Breast epithelium (tissue), 4 donors: ENCODE measurements around the gene COL5A1. TPM values are rescaled to one million over a fixed set of nuclear protein-coding genes. Genes with fewer than 3 reads are reported as not detected.

Experiments
- DNase-seq, 2 donors: peaks; one replicate each; pipeline ENCODE4 v3.0.0-alpha.2; 2019; ENCODE audit warnings: low spot score in 2 of 2
- H3K27ac ChIP-seq, 2 donors: fragments of 200-600 bp; sonication (generic) in 1 of 2; one replicate each; pipeline ENCODE4 v1.5.1; 2016 to 2019; ENCODE audit warnings: mild to moderate bottlenecking in 1 of 2
- H3K27me3 ChIP-seq, 2 donors: fragments of 200-600 bp; sonication (generic) in 1 of 2; one replicate each; pipeline versions ENCODE4 v1.5.1 to v1.6.0; 2017 to 2019; ENCODE audit warnings: control low read depth in 1 of 2, mild to moderate bottlenecking in 1 of 2
- H3K36me3 ChIP-seq: fragments of 200-600 bp; one replicate; pipeline ENCODE4 v1.5.1; 2019
- H3K4me1 ChIP-seq, 2 donors: fragments of 200-600 bp; sonication (generic); one replicate each; pipeline ENCODE4 v1.5.1; 2016 to 2019; ENCODE audit warnings: control low read depth in 1 of 2
- H3K4me3 ChIP-seq, 3 donors: fragments of 200-600 bp; sonication (generic); 1 replicate in 2 of 3; 2 replicates in 1 of 3; pipeline ENCODE4 v1.5.1; 2016 to 2019; ENCODE audit warnings: mild to moderate bottlenecking in 3 of 3, moderate library complexity in 2 of 3
- H3K9me3 ChIP-seq, 2 donors: fragments of 200-600 bp; sonication (generic) in 1 of 2; one replicate each; pipeline ENCODE4 v1.5.1; 2016 to 2019; ENCODE audit warnings: control low read depth in 1 of 2
- POLR2A ChIP-seq: fragments of 450-650 bp; IDR thresholded peaks from one replicate; pipeline ENCODE4 v1.6.1; 2016; ENCODE audit warnings: antibody characterized with exemption, mild to moderate bottlenecking, moderate library complexity
- POLR2AphosphoS5 ChIP-seq, 3 donors: sonication (generic); formaldehyde crosslinking; IDR thresholded peaks; one replicate each; pipeline ENCODE4 v1.6.1; 2017; ENCODE audit warnings: antibody characterized with exemption in 3 of 3
- intact Hi-C: fragments of 100-400 bp; cut with DNase I; formaldehyde crosslinking; loops from one replicate; pipeline ENCODE4 v1.15.1; 2023; ENCODE audit warnings: low total_unique reads
- total RNA-seq, 3 donors: library from RNA; depleted of rRNA; stranded (reverse); fragments of >200 nt; gene quantifications; one replicate each; pipeline ENCODE4 v1.1.0, GENCODE V29; 2016
- TF ChIP-seq, protein P1 (sequence below), 3 donors: fragments of 450-650 bp; IDR thresholded peaks; one replicate each; pipeline ENCODE4 v1.5.1; 2016 to 2017; ENCODE audit warnings: antibody characterized with exemption in 3 of 3, mild to moderate bottlenecking in 3 of 3, moderate library complexity in 3 of 3

Gene COL5A1
- total RNA-seq, 3 donors from 2014 or later: 12.1 to 17.0 (median 15.4) TPM

GRCh38 chr9:134655101-134655500, 13.5 kb downstream of the COL5A1 start:
- peak overlapping the region in 1 of 2 donors; percentile 38 for H3K27ac ChIP-seq
- TF ChIP-seq, protein P1, sequence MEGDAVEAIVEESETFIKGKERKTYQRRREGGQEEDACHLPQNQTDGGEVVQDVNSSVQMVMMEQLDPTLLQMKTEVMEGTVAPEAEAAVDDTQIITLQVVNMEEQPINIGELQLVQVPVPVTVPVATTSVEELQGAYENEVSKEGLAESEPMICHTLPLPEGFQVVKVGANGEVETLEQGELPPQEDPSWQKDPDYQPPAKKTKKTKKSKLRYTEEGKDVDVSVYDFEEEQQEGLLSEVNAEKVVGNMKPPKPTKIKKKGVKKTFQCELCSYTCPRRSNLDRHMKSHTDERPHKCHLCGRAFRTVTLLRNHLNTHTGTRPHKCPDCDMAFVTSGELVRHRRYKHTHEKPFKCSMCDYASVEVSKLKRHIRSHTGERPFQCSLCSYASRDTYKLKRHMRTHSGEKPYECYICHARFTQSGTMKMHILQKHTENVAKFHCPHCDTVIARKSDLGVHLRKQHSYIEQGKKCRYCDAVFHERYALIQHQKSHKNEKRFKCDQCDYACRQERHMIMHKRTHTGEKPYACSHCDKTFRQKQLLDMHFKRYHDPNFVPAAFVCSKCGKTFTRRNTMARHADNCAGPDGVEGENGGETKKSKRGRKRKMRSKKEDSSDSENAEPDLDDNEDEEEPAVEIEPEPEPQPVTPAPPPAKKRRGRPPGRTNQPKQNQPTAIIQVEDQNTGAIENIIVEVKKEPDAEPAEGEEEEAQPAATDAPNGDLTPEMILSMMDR (IDR thresholded peaks at IDR 0.05): no peak
- TF ChIP-seq POLR2AphosphoS5 (IDR thresholded peaks at IDR 0.05) (no peak), POLR2A (no peak)
- no peaks in the 10 kb centered on the region for H3K27me3 ChIP-seq
- no peaks in the 10 kb centered on the region for H3K36me3 ChIP-seq
- no peak for DNase-seq
- intact Hi-C loops: no loop called here
- no peak overlapping the region for H3K4me3 ChIP-seq
- H3K9me3 ChIP-seq: no peaks in the 10 kb centered on the region
- peaks cover 0 to 4% of the 10 kb centered on the region in 2 donors for H3K4me1 ChIP-seq

GRCh38 chr9:134655586-134656333, 14.2 kb downstream of the COL5A1 start:
- Histone ChIP-seq H3K27me3 (no peaks in the 10 kb centered on the region), H3K9me3 (peaks cover 0 to 4% of the 10 kb centered on the region in 2 donors), H3K36me3 (no peaks in the 10 kb centered on the region), H3K4me3 (no peak overlapping the region), H3K4me1 (peaks cover 0 to 4% of the 10 kb centered on the region in 2 donors), H3K27ac (peak overlapping the region in 1 of 2 donors; percentile 38)
- intact Hi-C loops: no loop called here
- DNase-seq: no peak
- TF ChIP-seq, protein P1 (IDR thresholded peaks at IDR 0.05): no peak
- TF ChIP-seq POLR2A (no peak), POLR2AphosphoS5 (IDR thresholded peaks at IDR 0.05) (no peak)

GRCh38 chr9:134656334-134657006, 14.9 kb downstream of the COL5A1 start:
- Histone ChIP-seq H3K27ac (no peak overlapping the region), H3K27me3 (no peaks in the 10 kb centered on the region), H3K9me3 (peaks cover 0 to 7% of the 10 kb centered on the region in 2 donors), H3K36me3 (no peaks in the 10 kb centered on the region), H3K4me3 (no peak overlapping the region), H3K4me1 (peaks cover 0 to 4% of the 10 kb centered on the region in 2 donors)
- intact Hi-C loops: no loop called here
- no peak for DNase-seq
- TF ChIP-seq POLR2AphosphoS5 (IDR thresholded peaks at IDR 0.05) (no peak), POLR2A (no peak)
- TF ChIP-seq, protein P1 (IDR thresholded peaks at IDR 0.05): no peak

- peak overlapping the region in 1 of 2 donors; percentile 61 for H3K27ac ChIP-seq
- no peak for DNase-seq
- intact Hi-C loops: no loop called here
Measured at GRCh38 chr9:134657666-134658377, 16.2 kb downstream of the COL5A1 start.

More at GRCh38 chr9:134657666-134658377, 16.2 kb downstream of the COL5A1 start:
- H3K27me3 ChIP-seq: no peaks in the 10 kb centered on the region
- H3K36me3 ChIP-seq: no peaks in the 10 kb centered on the region
- peaks cover 0 to 7% of the 10 kb centered on the region in 2 donors for H3K9me3 ChIP-seq
- no peak overlapping the region for H3K4me3 ChIP-seq
- peaks cover 0 to 4% of the 10 kb centered on the region in 2 donors for H3K4me1 ChIP-seq
- no peak for TF ChIP-seq POLR2AphosphoS5 (IDR thresholded peaks at IDR 0.05)
- TF ChIP-seq POLR2A: no peak
- TF ChIP-seq, protein P1 (IDR thresholded peaks at IDR 0.05): no peak
